Measurements from ENCODE around the gene ZNF787. TPM values are rescaled to one million over a fixed set of nuclear protein-coding genes. Genes with fewer than 3 reads are reported as not detected.

Gene ZNF787
- polyA plus RNA-seq, 1 experiment: 4.5 TPM

DNA sequence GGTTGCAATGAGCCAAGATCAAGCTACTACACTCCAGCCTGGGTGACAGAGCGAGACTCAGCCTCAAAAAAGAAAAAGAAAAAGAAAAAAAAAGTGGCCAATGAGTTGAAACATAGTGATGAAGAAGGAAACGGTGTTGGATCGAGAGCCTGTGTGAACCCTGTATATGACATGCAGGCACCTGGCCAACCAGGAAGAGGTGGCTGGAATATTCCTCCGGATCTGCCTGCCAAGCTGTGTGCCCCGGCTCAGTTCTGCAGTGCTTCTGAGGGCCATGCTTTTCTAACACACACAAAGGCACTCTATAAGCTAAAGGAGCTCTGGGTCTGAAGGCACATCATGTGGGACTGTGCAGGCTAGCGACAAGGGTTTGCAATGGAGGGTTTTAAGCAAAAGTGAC is 16.3 kb upstream of the ZNF787 start:
- no peaks in the 10 kb centered on the region for H3K27me3 ChIP-seq (ENCODE audit: control insufficient read depth, insufficient read depth, low read length)
- H3K27ac ChIP-seq (ENCODE audit: low read depth, low read length): no peak overlapping the region
- H3K4me3 ChIP-seq (ENCODE audit: low read depth, low read length): no peak overlapping the region
- no peak for TF ChIP-seq CTCF (IDR thresholded peaks at IDR 0.05; ENCODE audit: low read depth, low read length)
- ChIA-PET POLR2A (interaction anchor here (0.6 kb wide), 1 partner anchor 35 kb away, joined by 3 read pairs; no protein-coding TSS in a partner anchor), CTCF (no interaction called here)
- no peaks in the 10 kb centered on the region for H3K9me3 ChIP-seq (ENCODE audit: control insufficient read depth, insufficient read depth, low read length)
- no peak for DNase-seq (ENCODE audit: low read depth, low spot score)

DNA sequence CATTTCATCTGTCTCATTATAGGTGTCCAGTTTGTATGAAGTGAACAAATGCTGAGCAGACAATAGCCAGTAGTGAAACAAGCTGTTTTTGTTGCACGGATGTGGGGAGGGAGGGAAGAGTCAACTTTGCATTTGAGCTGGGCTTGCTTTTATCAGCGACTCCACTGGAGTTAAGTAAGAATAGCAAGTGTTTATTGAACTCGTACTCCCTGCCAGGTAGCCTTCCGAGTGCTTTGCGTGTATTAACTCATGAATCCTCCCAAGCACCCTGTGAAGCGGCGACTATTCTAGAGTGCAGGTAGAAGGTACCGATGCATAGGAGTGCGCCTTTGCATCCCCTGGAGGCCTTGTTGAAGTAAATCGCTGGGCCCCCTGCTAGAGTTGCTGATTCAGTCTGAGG is 15.3 kb upstream of the ZNF787 start:
- ChIA-PET CTCF (interaction anchor here (0.5 kb wide), 1 partner anchor 257 kb away, joined by 3 read pairs; the partner anchor contains the start of gene ZNF582), POLR2A (no interaction called here)
- no peak for TF ChIP-seq CTCF (IDR thresholded peaks at IDR 0.05; ENCODE audit: low read depth, low read length)
- no peaks in the 10 kb centered on the region for H3K9me3 ChIP-seq (ENCODE audit: control insufficient read depth, insufficient read depth, low read length)
- H3K27ac ChIP-seq (ENCODE audit: low read depth, low read length): no peak overlapping the region
- DNase-seq (ENCODE audit: low read depth, low spot score): no peak
- no peaks in the 10 kb centered on the region for H3K27me3 ChIP-seq (ENCODE audit: control insufficient read depth, insufficient read depth, low read length)
- no peak overlapping the region for H3K4me3 ChIP-seq (ENCODE audit: low read depth, low read length)

DNA sequence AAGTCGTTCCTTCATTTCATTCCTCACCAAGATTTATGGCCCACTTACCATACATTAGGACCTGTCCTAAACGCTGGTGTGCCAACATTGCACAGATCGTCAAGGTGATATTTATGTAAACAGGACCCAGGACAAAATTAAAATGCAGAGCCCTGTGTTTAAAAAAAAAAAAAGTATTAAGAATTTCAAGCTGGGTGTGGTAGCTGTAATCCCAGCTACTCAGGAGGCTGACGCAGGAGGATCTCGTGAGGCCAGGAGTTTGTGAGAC is 13.5 kb upstream of the ZNF787 start:
- CTCF ChIA-PET: no interaction called here
- H3K27ac ChIP-seq (ENCODE audit: low read depth, low read length): no peak overlapping the region
- POLR2A ChIA-PET: no interaction called here
- H3K9me3 ChIP-seq (ENCODE audit: control insufficient read depth, insufficient read depth, low read length): no peaks in the 10 kb centered on the region
- TF ChIP-seq CTCF (IDR thresholded peaks at IDR 0.05; ENCODE audit: low read depth, low read length): no peak
- H3K4me3 ChIP-seq (ENCODE audit: low read depth, low read length): no peak overlapping the region
- no peak for DNase-seq (ENCODE audit: low read depth, low spot score)
- no peaks in the 10 kb centered on the region for H3K27me3 ChIP-seq (ENCODE audit: control insufficient read depth, insufficient read depth, low read length)

DNA sequence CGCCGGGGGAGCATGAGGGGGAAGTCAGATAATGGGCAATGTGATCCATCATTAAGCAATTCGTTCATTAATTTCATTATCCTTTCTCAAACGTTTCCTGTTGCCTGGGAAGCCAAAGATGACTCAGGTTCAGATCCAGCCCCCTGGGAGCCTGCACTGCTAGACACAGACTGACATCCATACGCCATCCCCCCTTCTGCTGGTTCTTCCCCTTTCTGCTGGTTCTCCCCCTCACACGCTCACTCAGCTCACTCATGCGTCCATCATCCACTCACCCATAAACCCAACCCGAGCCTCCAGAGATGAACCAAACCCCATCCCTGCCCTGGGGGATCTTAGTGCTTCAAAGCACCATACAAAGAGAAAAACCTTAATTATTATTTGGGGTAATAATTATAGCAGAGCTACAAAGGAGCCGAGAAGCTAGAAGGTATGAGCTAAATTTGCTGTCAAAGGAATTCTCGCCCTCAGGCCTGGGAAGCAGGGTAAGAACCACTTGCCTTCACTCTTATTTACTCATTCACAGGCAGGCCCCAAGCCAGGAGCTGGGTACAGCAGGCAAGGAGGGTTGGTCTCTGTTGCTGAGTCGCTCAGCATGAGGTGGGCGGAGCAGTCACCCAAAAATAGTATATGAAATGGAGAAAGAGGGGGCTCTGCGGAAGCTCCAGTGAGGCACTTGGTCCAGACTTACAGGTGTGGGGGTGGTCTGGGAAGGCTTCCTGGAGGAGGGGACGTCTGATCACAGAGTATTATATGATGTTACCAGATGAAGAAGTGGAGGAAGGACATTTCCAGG is 13.0 kb upstream of the ZNF787 start:
- peak overlapping the region; percentile 31 for H3K27ac ChIP-seq (ENCODE audit: low read depth, low read length)
- no peak overlapping the region for H3K4me3 ChIP-seq (ENCODE audit: low read depth, low read length)
- no peaks in the 10 kb centered on the region for H3K9me3 ChIP-seq (ENCODE audit: control insufficient read depth, insufficient read depth, low read length)
- CTCF ChIA-PET: no interaction called here
- POLR2A ChIA-PET: no interaction called here
- TF ChIP-seq CTCF (IDR thresholded peaks at IDR 0.05; ENCODE audit: low read depth, low read length): no peak
- DNase-seq (ENCODE audit: low read depth, low spot score): no peak
- H3K27me3 ChIP-seq (ENCODE audit: control insufficient read depth, insufficient read depth, low read length): no peaks in the 10 kb centered on the region

GRCh38 chr19:56132316-56132822 is 11.3 kb upstream of the ZNF787 start:
- Histone ChIP-seq H3K4me3 (ENCODE audit: low read depth, low read length) (peak overlapping the region; percentile 13; the same call in 1 of the 2 replicates), H3K27me3 (ENCODE audit: control insufficient read depth, insufficient read depth, low read length) (no peaks in the 10 kb centered on the region), H3K9me3 (ENCODE audit: control insufficient read depth, insufficient read depth, low read length) (no peaks in the 10 kb centered on the region), H3K27ac (ENCODE audit: low read depth, low read length) (peak overlapping the region; percentile 77)
- CTCF ChIA-PET: interaction anchor here (0.7 to 1.0 kb wide), 3 partner anchors 9 to 602 kb away, joined by 3 to 8 read pairs (median 3); no protein-coding TSS in a partner anchor
- POLR2A ChIA-PET: interaction anchor here (0.7 to 2.1 kb wide), 5 partner anchors 8 to 1015 kb away, joined by 4 to 10 read pairs (median 6); partner anchors contain the start of gene ZNF787
- DNase-seq (ENCODE audit: low read depth, low spot score): no peak
- no peak for TF ChIP-seq CTCF (IDR thresholded peaks at IDR 0.05; ENCODE audit: low read depth, low read length)

Data from AG04450 (cell line).